Urothelium cell line (cell line): ENCODE data around the gene GOLGA6D.
"Not testable (repeated sequence)": the region's sequence is repeated elsewhere in the genome, so short reads cannot be mapped to it uniquely, and the experiment has no call there.

ENCODE experiments used
- DNase-seq: peaks from one replicate; pipeline ENCODE4 v3.0.0; 2011; ENCODE audit warnings: low spot score, mixed read lengths
- FAIRE-seq: peaks from 2 replicates; lab custom pipeline; 2011; peaks lifted over from hg19 to GRCh38; lab: Jason Lieb, UNC

Gene GOLGA6D

GRCh38 chr15:75275617-75276016 lies 7.0 kb upstream of the GOLGA6D start:
- DNase-seq = peak; percentile 1
- not testable (repeated sequence) for FAIRE-seq

GRCh38 chr15:75278497-75278896 lies 4.1 kb upstream of the GOLGA6D start:
- DNase-seq, FAIRE-seq: not testable (repeated sequence)

GRCh38 chr15:75284152-75284551 lies 1.5 kb downstream of the GOLGA6D start:
- FAIRE-seq = not testable (repeated sequence)

GRCh38 chr15:75293660-75294059 lies 11.0 kb downstream of the GOLGA6D start:
- not testable (repeated sequence) for FAIRE-seq, DNase-seq

More at GRCh38 chr15:75284152-75284551, 1.5 kb downstream of the GOLGA6D start:
- DNase-seq = not testable (repeated sequence)

- not testable (repeated sequence) for FAIRE-seq, DNase-seq
Measured at GRCh38 chr15:75298541-75299310, 16.1 kb downstream of the GOLGA6D start.

GRCh38 chr15:75299311-75299688 lies 16.7 kb downstream of the GOLGA6D start:
- FAIRE-seq, DNase-seq: not testable (repeated sequence)

GRCh38 chr15:75300026-75300425 lies 17.4 kb downstream of the GOLGA6D start:
- not testable (repeated sequence) for DNase-seq, FAIRE-seq

- no peak for DNase-seq
- FAIRE-seq = no peak
Measured at GRCh38 chr15:75302318-75302717, 19.7 kb downstream of the GOLGA6D start.

- not testable (repeated sequence) for DNase-seq
- peak; percentile 89 for FAIRE-seq
Measured at GRCh38 chr15:75302753-75303152, 20.1 kb downstream of the GOLGA6D start.

- no peak for FAIRE-seq
- DNase-seq = no peak
Measured at GRCh38 chr15:75306188-75306587, 23.6 kb downstream of the GOLGA6D start.

- no peak for FAIRE-seq
- DNase-seq = peak; percentile 79
Measured at GRCh38 chr15:75307778-75308390, 25.2 kb downstream of the GOLGA6D start.

- DNase-seq = no peak
- FAIRE-seq = no peak
Measured at GRCh38 chr15:75309711-75310110, 27.1 kb downstream of the GOLGA6D start.

- peak; percentile 46 for DNase-seq
- FAIRE-seq = not testable (repeated sequence)
Measured at GRCh38 chr15:75312548-75312947, 29.9 kb downstream of the GOLGA6D start.

- no peak for FAIRE-seq
- DNase-seq = no peak
Measured at GRCh38 chr15:75313116-75313845, 30.6 kb downstream of the GOLGA6D start.

GRCh38 chr15:75314552-75315290 lies 32.1 kb downstream of the GOLGA6D start:
- DNase-seq (no peak), FAIRE-seq (no peak)

- DNase-seq, FAIRE-seq: not testable (repeated sequence)
Measured at GRCh38 chr15:75319231-75319897, 36.7 kb downstream of the GOLGA6D start.

GRCh38 chr15:75321711-75322110 lies 39.1 kb downstream of the GOLGA6D start:
- DNase-seq = no peak
- no peak for FAIRE-seq

GRCh38 chr15:75325922-75326321 lies 43.3 kb downstream of the GOLGA6D start:
- FAIRE-seq (no peak), DNase-seq (no peak)

- DNase-seq (no peak), FAIRE-seq (no peak)
Measured at GRCh38 chr15:75327005-75327404, 44.4 kb downstream of the GOLGA6D start.

GRCh38 chr15:75327491-75327890 lies 44.9 kb downstream of the GOLGA6D start:
- DNase-seq (no peak), FAIRE-seq (no peak)
